CD4-positive, alpha-beta T cell (primary cell): Measurements from ENCODE around the gene DNAJC11. TPM values are rescaled to one million over a fixed set of nuclear protein-coding genes. Genes with fewer than 3 reads are reported as not detected.

Experiments
- ATAC-seq: fragments of 200-7000 bp; cut with Tn5 transposase; one replicate; pipeline ENCODE4 v1.10.0; 2022; ENCODE audit warnings: mild to moderate bottlenecking; ENCODE audit not compliant: poor library complexity
- CTCF ChIA-PET: fragments of 350-600 bp; sonication (Branson Sonifier 250); formaldehyde crosslinking; loops from one replicate; lab custom pipeline; 2021; ENCODE audit warnings: antibody characterized with exemption, inconsistent platforms; lab: Charles Lee
- POLR2A ChIA-PET: fragments of 350-600 bp; sonication (Branson Sonifier 250); formaldehyde crosslinking; loops from one replicate; lab custom pipeline; 2021; ENCODE audit warnings: antibody characterized with exemption, inconsistent platforms; lab: Charles Lee
- DNase-seq, 14 experiments: peaks; one replicate each; pipeline ENCODE4 v3.0.0-alpha.2; 2013 to 2020; ENCODE audit warnings: mixed read lengths in 2 of 14
- H3K27ac ChIP-seq, 2 donors: one replicate each; pipeline versions ENCODE4 v1.5.1 to v1.7.0; 2013; ENCODE audit warnings: low read length in 2 of 2, low read depth in 1 of 2, mild to moderate bottlenecking in 1 of 2
- H3K27me3 ChIP-seq, 2 experiments: 1 replicate in 1 of 2; 2 replicates in 1 of 2; pipeline versions ENCODE4 v1.6.1 to v1.7.0; 2013; ENCODE audit warnings: low read length in 2 of 2, control low read depth in 1 of 2, mild to moderate bottlenecking in 1 of 2, moderate library complexity in 1 of 2; ENCODE audit not compliant: insufficient read depth in 2 of 2, control insufficient read depth in 1 of 2
- H3K36me3 ChIP-seq: one replicate; pipeline ENCODE4 v1.6.1; 2013; ENCODE audit warnings: low read length, control low read depth; ENCODE audit not compliant: insufficient read depth
- H3K4me1 ChIP-seq: one replicate; pipeline ENCODE4 v1.6.1; 2013; ENCODE audit warnings: low read length, control low read depth; ENCODE audit not compliant: insufficient read depth
- H3K4me3 ChIP-seq: one replicate; pipeline ENCODE4 v1.5.1; 2013; ENCODE audit warnings: mild to moderate bottlenecking, low read length, moderate library complexity
- H3K9me3 ChIP-seq, 2 experiments: 1 replicate in 1 of 2; 2 replicates in 1 of 2; pipeline versions ENCODE4 v1.6.1 to v1.7.0; 2013; ENCODE audit warnings: low read length in 2 of 2, mild to moderate bottlenecking in 2 of 2, control low read depth in 1 of 2, moderate library complexity in 1 of 2; ENCODE audit not compliant: control insufficient read depth in 1 of 2, insufficient read depth in 1 of 2
- H3K27ac Mint-ChIP-seq: one replicate; pipeline ENCODE4 v1.8.0; 2020; ENCODE audit warnings: mixed read lengths
- H3K27me3 Mint-ChIP-seq: one replicate; pipeline ENCODE4 v1.8.0; 2021; ENCODE audit warnings: mixed read lengths
- H3K36me3 Mint-ChIP-seq: one replicate; pipeline ENCODE4 v1.8.0; 2021; ENCODE audit warnings: low read depth, mixed read lengths
- H3K4me1 Mint-ChIP-seq: one replicate; pipeline ENCODE4 v1.8.0; 2021; ENCODE audit warnings: low read depth, mixed read lengths
- H3K4me3 Mint-ChIP-seq: one replicate; pipeline ENCODE4 v1.8.0; 2020; ENCODE audit warnings: mild to moderate bottlenecking, mixed read lengths
- H3K9me3 Mint-ChIP-seq: one replicate; pipeline ENCODE4 v1.8.0; 2020; ENCODE audit warnings: mixed read lengths
- intact Hi-C, 2 experiments: fragments of 100-400 bp; cut with DNase I in 1 of 2; cut with micrococcal nuclease in 1 of 2; formaldehyde crosslinking; loops; one replicate each; pipeline versions ENCODE4 v1.15.1 to v1.9.0; 2023 to 2025; cut with DNase I, micrococcal nuclease
- total RNA-seq, 174 experiments: library from RNA in 2 of 174; stranded (reverse) in 2 of 174; gene quantifications; one replicate each; pipeline ENCODE4 v1.2.3 and lab custom pipeline; 2021 to 2026
- TF ChIP-seq, protein P1 (sequence below): fragments of 200-600 bp; IDR thresholded peaks from one replicate; pipeline ENCODE4 v1.8.0; 2022; ENCODE audit warnings: antibody characterized with exemption, mild to moderate bottlenecking

The DNAJC11 gene
- total RNA-seq, 2 experiments from 2014 or later: 20.6 to 24.0 TPM

GRCh38 chr1:6675941-6676340, 25.7 kb downstream of the DNAJC11 start:
- no peaks in the 10 kb centered on the region for H3K27me3 ChIP-seq
- intact Hi-C loops: no loop called here
- H3K27ac ChIP-seq: no peak overlapping the region
- CTCF ChIA-PET: no interaction called here
- Mint-ChIP-seq H3K27me3 (no peaks in the 10 kb centered on the region), H3K4me1 (no peaks in the 10 kb centered on the region), H3K36me3 (peaks cover 67% of the 10 kb centered on the region), H3K4me3 (no peak overlapping the region), H3K27ac (no peak overlapping the region), H3K9me3 (no peaks in the 10 kb centered on the region)
- H3K36me3 ChIP-seq: peaks cover 53% of the 10 kb centered on the region
- ATAC-seq: no peak
- H3K4me3 ChIP-seq: no peak overlapping the region
- TF ChIP-seq, protein P1, sequence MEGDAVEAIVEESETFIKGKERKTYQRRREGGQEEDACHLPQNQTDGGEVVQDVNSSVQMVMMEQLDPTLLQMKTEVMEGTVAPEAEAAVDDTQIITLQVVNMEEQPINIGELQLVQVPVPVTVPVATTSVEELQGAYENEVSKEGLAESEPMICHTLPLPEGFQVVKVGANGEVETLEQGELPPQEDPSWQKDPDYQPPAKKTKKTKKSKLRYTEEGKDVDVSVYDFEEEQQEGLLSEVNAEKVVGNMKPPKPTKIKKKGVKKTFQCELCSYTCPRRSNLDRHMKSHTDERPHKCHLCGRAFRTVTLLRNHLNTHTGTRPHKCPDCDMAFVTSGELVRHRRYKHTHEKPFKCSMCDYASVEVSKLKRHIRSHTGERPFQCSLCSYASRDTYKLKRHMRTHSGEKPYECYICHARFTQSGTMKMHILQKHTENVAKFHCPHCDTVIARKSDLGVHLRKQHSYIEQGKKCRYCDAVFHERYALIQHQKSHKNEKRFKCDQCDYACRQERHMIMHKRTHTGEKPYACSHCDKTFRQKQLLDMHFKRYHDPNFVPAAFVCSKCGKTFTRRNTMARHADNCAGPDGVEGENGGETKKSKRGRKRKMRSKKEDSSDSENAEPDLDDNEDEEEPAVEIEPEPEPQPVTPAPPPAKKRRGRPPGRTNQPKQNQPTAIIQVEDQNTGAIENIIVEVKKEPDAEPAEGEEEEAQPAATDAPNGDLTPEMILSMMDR: no peak
- no peaks in the 10 kb centered on the region for H3K9me3 ChIP-seq
- POLR2A ChIA-PET: no interaction called here
- DNase-seq: no peak
- H3K4me1 ChIP-seq: no peaks in the 10 kb centered on the region

DNA sequence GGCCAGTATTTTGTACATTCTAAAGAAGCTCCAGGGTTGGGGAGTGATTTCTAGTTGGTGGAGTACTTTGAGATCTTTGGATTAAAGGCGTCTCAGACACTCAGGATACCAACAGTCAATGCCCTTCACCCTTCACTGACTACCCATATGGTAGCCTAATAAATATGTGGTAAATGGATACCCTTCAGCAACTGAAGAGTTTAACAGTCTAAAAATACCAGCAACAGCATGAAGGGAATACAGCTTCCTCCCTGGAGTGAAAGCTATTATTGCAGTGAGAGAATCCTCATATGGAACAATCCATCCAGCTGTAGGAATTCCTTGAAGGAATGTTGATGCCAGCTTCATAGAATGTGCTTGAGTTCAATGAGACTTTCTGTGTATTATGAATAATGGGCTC, 26.8 kb downstream of the DNAJC11 start:
- ATAC-seq: no peak
- no peaks in the 10 kb centered on the region for H3K4me1 Mint-ChIP-seq
- no peaks in the 10 kb centered on the region for H3K9me3 ChIP-seq
- no peak for DNase-seq
- H3K36me3 Mint-ChIP-seq: peaks cover 68% of the 10 kb centered on the region
- no peak overlapping the region for H3K27ac Mint-ChIP-seq
- H3K4me3 Mint-ChIP-seq: no peak overlapping the region
- CTCF ChIA-PET: no interaction called here
- no peaks in the 10 kb centered on the region for H3K4me1 ChIP-seq
- TF ChIP-seq, protein P1: no peak
- intact Hi-C loops: no loop called here
- no peaks in the 10 kb centered on the region for H3K9me3 Mint-ChIP-seq
- POLR2A ChIA-PET: no interaction called here
- peaks cover 46% of the 10 kb centered on the region for H3K36me3 ChIP-seq
- H3K27me3 Mint-ChIP-seq: no peaks in the 10 kb centered on the region
- H3K27ac ChIP-seq: no peak overlapping the region
- no peaks in the 10 kb centered on the region for H3K27me3 ChIP-seq
- no peak overlapping the region for H3K4me3 ChIP-seq

GRCh38 chr1:6673816-6674398, 27.7 kb downstream of the DNAJC11 start:
- Mint-ChIP-seq H3K4me1 (no peaks in the 10 kb centered on the region), H3K36me3 (peaks cover 59% of the 10 kb centered on the region), H3K9me3 (no peaks in the 10 kb centered on the region), H3K27me3 (no peaks in the 10 kb centered on the region), H3K4me3 (no peak overlapping the region), H3K27ac (no peak overlapping the region)
- intact Hi-C loops: no loop called here
- ChIA-PET POLR2A (no interaction called here), CTCF (no interaction called here)
- no peak overlapping the region for H3K4me3 ChIP-seq
- H3K36me3 ChIP-seq: peaks cover 39% of the 10 kb centered on the region
- no peaks in the 10 kb centered on the region for H3K4me1 ChIP-seq
- no peak overlapping the region for H3K27ac ChIP-seq
- no peak for DNase-seq
- no peaks in the 10 kb centered on the region for H3K9me3 ChIP-seq
- TF ChIP-seq, protein P1: no peak
- no peaks in the 10 kb centered on the region for H3K27me3 ChIP-seq
- ATAC-seq: no peak
